Endodermal cell (in vitro differentiated cells): ENCODE data around the gene MARCHF10. TPM values are rescaled to one million over a fixed set of nuclear protein-coding genes. Genes with fewer than 3 reads are reported as not detected.

Experiments used
- DNase-seq: peaks from one replicate; pipeline ENCODE4 v3.0.0-alpha.2; 2017
- H3K27ac ChIP-seq: 2 replicates; pipeline ENCODE4 v1.5.1; 2013; ENCODE audit warnings: mild to moderate bottlenecking, low read depth, low read length, moderate library complexity
- H3K27me3 ChIP-seq: 2 replicates; pipeline ENCODE4 v1.6.1; 2013; ENCODE audit warnings: mild to moderate bottlenecking, low read length, moderate library complexity; ENCODE audit not compliant: insufficient read depth, control insufficient read depth, poor library complexity, severe bottlenecking
- H3K36me3 ChIP-seq: 2 replicates; pipeline ENCODE4 v1.7.0; 2013; ENCODE audit warnings: mild to moderate bottlenecking, low read length, moderate library complexity; ENCODE audit not compliant: control insufficient read depth, insufficient read depth
- H3K4me1 ChIP-seq: one replicate; pipeline ENCODE4 v1.7.0; 2013; ENCODE audit warnings: low read length; ENCODE audit not compliant: control insufficient read depth, insufficient read depth
- H3K4me3 ChIP-seq: 2 replicates; pipeline ENCODE4 v1.5.1; 2013; ENCODE audit warnings: mild to moderate bottlenecking, low read length, moderate library complexity
- H3K9ac ChIP-seq: 2 replicates; pipeline ENCODE4 v1.6.1; 2013; ENCODE audit warnings: mild to moderate bottlenecking, low read length, moderate library complexity; ENCODE audit not compliant: poor library complexity, severe bottlenecking; ENCODE audit errors: extremely low read depth
- H3K9me3 ChIP-seq: 2 replicates; pipeline ENCODE4 v1.6.1; 2013; ENCODE audit warnings: mild to moderate bottlenecking, low read length, moderate library complexity; ENCODE audit not compliant: control insufficient read depth
- H3K27ac Mint-ChIP-seq: 2 replicates; pipeline ENCODE4 v1.8.0; 2020; ENCODE audit warnings: mixed read lengths
- H3K27me3 Mint-ChIP-seq: 2 replicates; pipeline ENCODE4 v1.8.0; 2021; ENCODE audit warnings: mild to moderate bottlenecking, mixed read lengths; ENCODE audit not compliant: insufficient read depth
- H3K36me3 Mint-ChIP-seq: 2 replicates; pipeline ENCODE4 v1.8.0; 2020; ENCODE audit warnings: low read depth, mixed read lengths
- H3K4me1 Mint-ChIP-seq: 2 replicates; pipeline ENCODE4 v1.8.0; 2020; ENCODE audit warnings: mixed read lengths
- H3K4me3 Mint-ChIP-seq: 2 replicates; pipeline ENCODE4 v1.8.0; 2020; ENCODE audit warnings: mild to moderate bottlenecking, moderate library complexity, mixed read lengths
- H3K9me3 Mint-ChIP-seq: 2 replicates; pipeline ENCODE4 v1.8.0; 2020; ENCODE audit warnings: mild to moderate bottlenecking, mixed read lengths
- WGBS, 2 experiments: methylation state at CpG; one replicate each; pipeline versions ENCODE4 v1.1.5 to v1.1.7; 2013; ENCODE audit warnings: missing lambda C conversion rate in 2 of 2, mixed read lengths in 1 of 2; ENCODE audit not compliant: insufficient coverage in 1 of 2, insufficient read length in 1 of 2; 5-methylcytosine and 5-hydroxymethylcytosine counted together
- total RNA-seq, 2 donors: library from RNA; stranded (reverse); fragmentation: NEBNext Ultra II Directional in 1 of 2; extraction: Animal tissue kit (Norgen Biotek cat#: 25700) in 1 of 2; gene quantifications; 2 replicates in 1 of 2; 3 replicates in 1 of 2; pipeline ENCODE4 v1.2.1, GENCODE V29; 2021
- TF ChIP-seq, protein P1 (sequence below): fragments of 200-600 bp; sonication (generic); conservative IDR thresholded peaks from 2 replicates; pipeline ENCODE4 v1.5.0; 2021; ENCODE audit warnings: antibody characterized with exemption, mild to moderate bottlenecking

MARCHF10 gene
- total RNA-seq, 2 donors from 2014 or later: 0.57 to 1.7 TPM

- no peaks in the 10 kb centered on the region for H3K27me3 ChIP-seq
- H3K27me3 Mint-ChIP-seq: no peaks in the 10 kb centered on the region
- peaks cover 48% of the 10 kb centered on the region for H3K36me3 Mint-ChIP-seq
- H3K9me3 ChIP-seq: peaks cover 20% of the 10 kb centered on the region
- TF ChIP-seq, protein P1, sequence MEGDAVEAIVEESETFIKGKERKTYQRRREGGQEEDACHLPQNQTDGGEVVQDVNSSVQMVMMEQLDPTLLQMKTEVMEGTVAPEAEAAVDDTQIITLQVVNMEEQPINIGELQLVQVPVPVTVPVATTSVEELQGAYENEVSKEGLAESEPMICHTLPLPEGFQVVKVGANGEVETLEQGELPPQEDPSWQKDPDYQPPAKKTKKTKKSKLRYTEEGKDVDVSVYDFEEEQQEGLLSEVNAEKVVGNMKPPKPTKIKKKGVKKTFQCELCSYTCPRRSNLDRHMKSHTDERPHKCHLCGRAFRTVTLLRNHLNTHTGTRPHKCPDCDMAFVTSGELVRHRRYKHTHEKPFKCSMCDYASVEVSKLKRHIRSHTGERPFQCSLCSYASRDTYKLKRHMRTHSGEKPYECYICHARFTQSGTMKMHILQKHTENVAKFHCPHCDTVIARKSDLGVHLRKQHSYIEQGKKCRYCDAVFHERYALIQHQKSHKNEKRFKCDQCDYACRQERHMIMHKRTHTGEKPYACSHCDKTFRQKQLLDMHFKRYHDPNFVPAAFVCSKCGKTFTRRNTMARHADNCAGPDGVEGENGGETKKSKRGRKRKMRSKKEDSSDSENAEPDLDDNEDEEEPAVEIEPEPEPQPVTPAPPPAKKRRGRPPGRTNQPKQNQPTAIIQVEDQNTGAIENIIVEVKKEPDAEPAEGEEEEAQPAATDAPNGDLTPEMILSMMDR: no peak
- no peak overlapping the region for H3K9ac ChIP-seq
- H3K27ac Mint-ChIP-seq: no peak overlapping the region
- H3K4me1 ChIP-seq: no peaks in the 10 kb centered on the region
- H3K4me3 ChIP-seq: no peak overlapping the region
- peaks cover 9% of the 10 kb centered on the region for H3K4me1 Mint-ChIP-seq
- peaks cover 24% of the 10 kb centered on the region for H3K36me3 ChIP-seq
- WGBS, 2 experiments: 91 to 99% methylated on average over 10 to 15 of the region's 15 CpGs
- no peak for DNase-seq
- H3K9me3 Mint-ChIP-seq: peaks cover 15% of the 10 kb centered on the region
- no peak overlapping the region for H3K4me3 Mint-ChIP-seq
- H3K27ac ChIP-seq: peak overlapping the region; percentile 81
Measured at GRCh38 chr17:62658136-62658920, 149.8 kb downstream of the MARCHF10 start.

DNA sequence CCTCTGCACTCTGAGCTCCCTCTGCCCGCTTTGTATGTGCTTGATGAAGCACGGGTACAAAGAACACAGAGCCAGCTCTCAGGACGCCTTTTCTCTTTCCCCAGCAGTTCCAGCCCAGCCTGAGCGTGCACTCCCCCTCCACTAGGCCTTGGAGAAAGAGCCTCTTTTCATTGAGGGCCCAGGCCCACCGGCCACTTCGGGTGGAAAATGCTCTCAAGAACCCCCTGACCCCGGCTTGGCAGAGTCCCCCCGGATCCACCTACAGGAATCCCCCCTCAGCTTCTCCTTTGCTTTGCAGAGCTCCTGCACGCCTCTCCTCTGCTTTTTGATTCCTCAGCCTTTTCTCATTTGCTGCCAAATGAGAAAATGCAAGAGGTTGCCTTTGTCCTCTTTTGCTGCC, 150.4 kb downstream of the MARCHF10 start:
- peaks cover 15% of the 10 kb centered on the region for H3K9me3 Mint-ChIP-seq
- WGBS, 2 experiments: 91% methylated on average over 6 to 9 of the region's 9 CpGs

DNA sequence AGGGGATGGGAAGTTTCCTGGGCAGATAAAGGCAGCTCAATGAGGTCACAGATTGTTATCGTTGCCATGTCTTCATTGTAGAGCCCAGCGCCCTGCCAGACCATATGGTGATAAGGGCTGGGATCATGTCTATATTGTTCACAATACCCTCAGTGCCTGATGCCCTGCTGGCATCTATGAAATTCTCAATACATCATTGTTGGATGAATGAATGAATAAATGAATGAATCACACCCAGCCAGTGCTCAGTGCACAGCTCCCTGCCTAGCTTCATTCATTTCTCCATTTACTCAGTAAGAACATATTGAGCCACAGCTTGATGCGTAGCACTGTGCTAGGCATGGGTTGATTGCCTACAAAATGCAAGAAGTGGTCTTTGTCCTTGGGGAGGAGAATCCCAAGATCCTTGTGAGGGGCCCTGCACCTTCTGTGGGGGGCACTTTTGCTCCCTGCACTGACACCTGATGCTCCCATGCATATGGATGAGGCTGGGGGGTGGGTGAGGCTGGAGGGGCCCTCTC, 150.9 kb downstream of the MARCHF10 start:
- H3K27ac ChIP-seq: peak overlapping the region; percentile 81
- H3K36me3 ChIP-seq: peaks cover 24% of the 10 kb centered on the region
- TF ChIP-seq, protein P1: no peak
- Mint-ChIP-seq H3K27ac (no peak overlapping the region), H3K36me3 (peaks cover 41% of the 10 kb centered on the region), H3K9me3 (peaks cover 15% of the 10 kb centered on the region), H3K4me3 (no peak overlapping the region), H3K27me3 (no peaks in the 10 kb centered on the region), H3K4me1 (peaks cover 10% of the 10 kb centered on the region)
- no peaks in the 10 kb centered on the region for H3K27me3 ChIP-seq
- no peak overlapping the region for H3K4me3 ChIP-seq
- H3K9ac ChIP-seq: no peak overlapping the region
- H3K9me3 ChIP-seq: peaks cover 20% of the 10 kb centered on the region
- DNase-seq: no peak
- WGBS, 2 experiments: 75 to 99% methylated on average over 2 to 3 of the region's 3 CpGs
- H3K4me1 ChIP-seq: no peaks in the 10 kb centered on the region

More for the DNA sequence above, 150.4 kb downstream of the MARCHF10 start:
- Histone ChIP-seq H3K9me3 (peaks cover 20% of the 10 kb centered on the region), H3K36me3 (peaks cover 24% of the 10 kb centered on the region), H3K4me1 (no peaks in the 10 kb centered on the region), H3K27ac (peak overlapping the region; percentile 81), H3K9ac (no peak overlapping the region), H3K27me3 (no peaks in the 10 kb centered on the region), H3K4me3 (no peak overlapping the region)
- peaks cover 10% of the 10 kb centered on the region for H3K4me1 Mint-ChIP-seq
- no peak for DNase-seq
- no peaks in the 10 kb centered on the region for H3K27me3 Mint-ChIP-seq
- TF ChIP-seq, protein P1: no peak
- no peak overlapping the region for H3K4me3 Mint-ChIP-seq
- H3K27ac Mint-ChIP-seq: no peak overlapping the region
- H3K36me3 Mint-ChIP-seq: peaks cover 44% of the 10 kb centered on the region
